ENCODE results near the gene ARMC5.

GRCh38 chr16:31493506-31494125, 34.3 kb downstream of the ARMC5 start:
- TF ChIP-seq CTCF (IDR thresholded peaks at IDR 0.05): no peak
- TF ChIP-seq POLR2A (IDR thresholded peaks at IDR 0.05): no peak

Measured in body of pancreas (tissue), 4 donors.